Trophoblast cell (in vitro differentiated cells and primary cell): Measurements from ENCODE around the gene ACBD4.

Experiments used
- DNase-seq, 2 donors: peaks; one replicate each; pipeline ENCODE4 v3.0.0-alpha.2; 2016
- H2AFZ ChIP-seq: 2 replicates; pipeline ENCODE4 v1.6.1; 2013; ENCODE audit warnings: low read length, moderate library complexity, mild to moderate bottlenecking; ENCODE audit not compliant: insufficient read depth, poor library complexity
- H2AK5ac ChIP-seq: 2 replicates; pipeline ENCODE4 v1.6.1; 2013; ENCODE audit warnings: mild to moderate bottlenecking, low read length
- H2BK120ac ChIP-seq: 2 replicates; pipeline ENCODE4 v1.6.1; 2013; ENCODE audit warnings: low read length, mild to moderate bottlenecking, moderate library complexity; ENCODE audit not compliant: insufficient read depth, poor library complexity
- H2BK12ac ChIP-seq: 2 replicates; pipeline ENCODE4 v1.6.1; 2013; ENCODE audit warnings: mild to moderate bottlenecking, low read length, moderate library complexity
- H2BK5ac ChIP-seq: 2 replicates; pipeline ENCODE4 v1.6.1; 2013; ENCODE audit warnings: low read length, low read depth, moderate library complexity, mild to moderate bottlenecking; ENCODE audit not compliant: poor library complexity
- H3K14ac ChIP-seq: 2 replicates; pipeline ENCODE4 v1.6.1; 2013; ENCODE audit warnings: mild to moderate bottlenecking, low read length
- H3K18ac ChIP-seq: 2 replicates; pipeline ENCODE4 v1.6.1; 2013; ENCODE audit warnings: mild to moderate bottlenecking, low read length
- H3K23ac ChIP-seq: 2 replicates; pipeline ENCODE4 v1.6.1; 2013; ENCODE audit warnings: low read length
- H3K27ac ChIP-seq: 2 replicates; pipeline ENCODE4 v1.5.1; 2013; ENCODE audit warnings: low read depth, mild to moderate bottlenecking, inconsistent platforms, low read length, moderate library complexity
- H3K27me3 ChIP-seq: 2 replicates; pipeline ENCODE4 v1.6.1; 2013; ENCODE audit warnings: inconsistent platforms, mild to moderate bottlenecking, low read length, moderate library complexity; ENCODE audit not compliant: insufficient read depth
- H3K36me3 ChIP-seq, 2 experiments: 1 replicate in 1 of 2; 2 replicates in 1 of 2; pipeline ENCODE4 v1.6.1; 2013; ENCODE audit warnings: low read length in 2 of 2, mild to moderate bottlenecking in 2 of 2, moderate library complexity in 1 of 2; ENCODE audit not compliant: insufficient read depth in 2 of 2, control insufficient read depth in 1 of 2
- H3K4ac ChIP-seq: 2 replicates; pipeline ENCODE4 v1.6.1; 2013; ENCODE audit warnings: low read depth, mild to moderate bottlenecking, low read length, moderate library complexity
- H3K4me1 ChIP-seq, 2 experiments: 1 replicate in 1 of 2; 2 replicates in 1 of 2; pipeline ENCODE4 v1.6.1; 2013; ENCODE audit warnings: low read length in 2 of 2, mild to moderate bottlenecking in 2 of 2, moderate library complexity in 1 of 2; ENCODE audit not compliant: insufficient read depth in 2 of 2, control insufficient read depth in 1 of 2
- H3K4me2 ChIP-seq: 2 replicates; pipeline ENCODE4 v1.6.1; 2013; ENCODE audit warnings: inconsistent platforms, mild to moderate bottlenecking, low read length, moderate library complexity
- H3K4me3 ChIP-seq: 2 replicates; pipeline ENCODE4 v1.5.1; 2013; ENCODE audit warnings: mild to moderate bottlenecking, low read depth, low read length, inconsistent platforms
- H3K79me1 ChIP-seq: one replicate; pipeline ENCODE4 v1.6.1; 2013; ENCODE audit warnings: low read length
- H3K79me2 ChIP-seq: 2 replicates; pipeline ENCODE4 v1.6.1; 2013; ENCODE audit warnings: low read length, mild to moderate bottlenecking; ENCODE audit not compliant: control insufficient read depth, insufficient read depth, poor library complexity
- H3K9ac ChIP-seq: 2 replicates; pipeline ENCODE4 v1.6.1; 2013; ENCODE audit warnings: mild to moderate bottlenecking, low read length
- H3K9me3 ChIP-seq: 2 replicates; pipeline ENCODE4 v1.6.1; 2013; ENCODE audit warnings: low read depth, mild to moderate bottlenecking, control low read depth, inconsistent platforms, low read length; ENCODE audit not compliant: insufficient read depth
- H4K12ac ChIP-seq: 2 replicates; pipeline ENCODE4 v1.6.1; 2013; ENCODE audit warnings: low read depth, mild to moderate bottlenecking, low read length, moderate library complexity
- H4K8ac ChIP-seq: 2 replicates; pipeline ENCODE4 v1.6.1; 2013; ENCODE audit warnings: low read depth, mild to moderate bottlenecking, low read length, moderate library complexity
- H4K91ac ChIP-seq: one replicate; pipeline ENCODE4 v1.6.1; 2013; ENCODE audit warnings: low read depth, mild to moderate bottlenecking, low read length, moderate library complexity
- WGBS: extraction: QIAGEN DNeasy Blood & Tissue Kit; methylation state at CpG from one replicate; pipeline ENCODE4 v1.1.7; 2013; ENCODE audit warnings: missing lambda C conversion rate; ENCODE audit not compliant: insufficient read length, insufficient coverage; ENCODE audit errors: extremely low coverage; 5-methylcytosine and 5-hydroxymethylcytosine counted together

Gene ACBD4

GRCh38 chr17:45087978-45088377 lies 47.5 kb upstream of the ACBD4 start:
- H2AFZ ChIP-seq = no peak overlapping the region
- H4K91ac ChIP-seq = no peak overlapping the region
- H4K8ac ChIP-seq = no peak overlapping the region
- no peaks in the 10 kb centered on the region for H3K79me2 ChIP-seq
- H3K14ac ChIP-seq = no peak overlapping the region
- peaks cover 56 to 61% of the 10 kb centered on the region in 2 experiments for H3K36me3 ChIP-seq
- H3K9me3 ChIP-seq = no peaks in the 10 kb centered on the region
- no peak overlapping the region for H2BK5ac ChIP-seq
- H3K4me1 ChIP-seq = peaks cover 5 to 6% of the 10 kb centered on the region in 2 experiments
- H3K4ac ChIP-seq = no peak overlapping the region
- no peak overlapping the region for H3K23ac ChIP-seq
- no CpG with 5 or more reads among the region's 5 CpGs for WGBS
- no peaks in the 10 kb centered on the region for H3K27me3 ChIP-seq
- no peak overlapping the region for H2BK120ac ChIP-seq
- no peak overlapping the region for H3K27ac ChIP-seq
- no peak overlapping the region for H3K4me3 ChIP-seq
- no peaks in the 10 kb centered on the region for H3K79me1 ChIP-seq
- no peak overlapping the region for H3K9ac ChIP-seq
- H3K4me2 ChIP-seq = no peak overlapping the region
- no peak for DNase-seq
- H3K18ac ChIP-seq = no peak overlapping the region
- no peak overlapping the region for H4K12ac ChIP-seq
- no peak overlapping the region for H2BK12ac ChIP-seq
- H2AK5ac ChIP-seq = no peak overlapping the region

- Histone ChIP-seq H2AK5ac (no peak overlapping the region), H2BK12ac (no peak overlapping the region), H3K79me1 (no peaks in the 10 kb centered on the region), H4K12ac (no peak overlapping the region), H3K4me1 (peaks cover 9 to 11% of the 10 kb centered on the region in 2 experiments), H3K27me3 (no peaks in the 10 kb centered on the region), H3K14ac (no peak overlapping the region), H3K27ac (no peak overlapping the region), H3K4me2 (no peak overlapping the region), H4K8ac (no peak overlapping the region), H3K36me3 (peaks cover 57 to 63% of the 10 kb centered on the region in 2 experiments), H2BK5ac (no peak overlapping the region), H3K4me3 (no peak overlapping the region), H3K9ac (no peak overlapping the region), H2BK120ac (no peak overlapping the region), H3K4ac (no peak overlapping the region), H3K23ac (no peak overlapping the region), H3K79me2 (no peaks in the 10 kb centered on the region), H3K18ac (no peak overlapping the region), H2AFZ (no peak overlapping the region), H4K91ac (no peak overlapping the region), H3K9me3 (no peaks in the 10 kb centered on the region)
- WGBS = no CpG with 5 or more reads among the region's 3 CpGs
- no peak for DNase-seq
Observed at GRCh38 chr17:45088741-45089140, 46.7 kb upstream of the ACBD4 start.

DNA sequence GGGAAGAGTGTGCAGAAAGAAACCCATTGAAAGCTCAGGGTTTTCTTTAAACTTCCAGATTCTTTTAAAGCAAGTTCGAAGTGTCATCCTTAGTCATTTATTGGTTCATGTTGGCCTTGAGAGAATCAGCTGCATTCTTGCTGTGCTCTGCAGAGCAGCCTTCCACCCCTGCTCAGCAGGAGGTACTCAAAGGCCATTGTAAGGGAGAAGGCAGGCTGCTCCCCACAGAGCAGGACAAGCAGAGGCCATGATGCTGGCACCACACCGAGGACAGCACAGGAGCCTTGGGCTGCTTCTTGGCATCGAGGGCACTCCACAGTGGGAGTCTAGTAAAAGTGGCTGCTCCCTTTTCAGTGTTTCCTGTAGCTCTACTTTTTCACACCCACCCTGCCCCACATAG lies 44.8 kb upstream of the ACBD4 start:
- Histone ChIP-seq H3K4ac (no peak overlapping the region), H3K9ac (no peak overlapping the region), H3K9me3 (no peaks in the 10 kb centered on the region), H4K8ac (no peak overlapping the region), H3K79me1 (no peaks in the 10 kb centered on the region), H3K27me3 (no peaks in the 10 kb centered on the region), H3K4me1 (peaks cover 9 to 11% of the 10 kb centered on the region in 2 experiments), H4K91ac (no peak overlapping the region), H3K4me3 (no peak overlapping the region), H3K14ac (no peak overlapping the region), H4K12ac (no peak overlapping the region), H2BK120ac (no peak overlapping the region), H2AFZ (no peak overlapping the region), H2BK5ac (no peak overlapping the region), H2BK12ac (no peak overlapping the region), H3K23ac (no peak overlapping the region), H2AK5ac (no peak overlapping the region), H3K79me2 (no peaks in the 10 kb centered on the region), H3K27ac (no peak overlapping the region), H3K4me2 (no peak overlapping the region), H3K18ac (peak overlapping the region; percentile 33), H3K36me3 (peaks cover 67 to 70% of the 10 kb centered on the region in 2 experiments)
- DNase-seq = no peak
- WGBS = no CpG with 5 or more reads among the region's 3 CpGs

- H2BK120ac ChIP-seq = no peak overlapping the region
- no peak overlapping the region for H3K4ac ChIP-seq
- H3K79me1 ChIP-seq = no peaks in the 10 kb centered on the region
- no peaks in the 10 kb centered on the region for H3K79me2 ChIP-seq
- no peak overlapping the region for H3K4me2 ChIP-seq
- H2AFZ ChIP-seq = no peak overlapping the region
- H2BK12ac ChIP-seq = no peak overlapping the region
- peaks cover 65 to 75% of the 10 kb centered on the region in 2 experiments for H3K36me3 ChIP-seq
- H2AK5ac ChIP-seq = no peak overlapping the region
- WGBS = no CpG with 5 or more reads among the region's 11 CpGs
- no peak overlapping the region for H3K14ac ChIP-seq
- no peak overlapping the region for H2BK5ac ChIP-seq
- H4K12ac ChIP-seq = no peak overlapping the region
- peaks cover 9 to 11% of the 10 kb centered on the region in 2 experiments for H3K4me1 ChIP-seq
- no peak overlapping the region for H4K91ac ChIP-seq
- peak overlapping the region; percentile 18 for H4K8ac ChIP-seq
- H3K9me3 ChIP-seq = no peaks in the 10 kb centered on the region
- no peak overlapping the region for H3K9ac ChIP-seq
- H3K18ac ChIP-seq = no peak overlapping the region
- no peak overlapping the region for H3K23ac ChIP-seq
- peak in 1 of 2 donors; percentile 32 for DNase-seq
- no peak overlapping the region for H3K4me3 ChIP-seq
- no peak overlapping the region for H3K27ac ChIP-seq
- no peaks in the 10 kb centered on the region for H3K27me3 ChIP-seq
Observed at GRCh38 chr17:45091778-45092425, 43.6 kb upstream of the ACBD4 start.
